GM12878 (cell line): ENCODE measurements around the gene NUMBL. TPM values are rescaled to one million over a fixed set of nuclear protein-coding genes. Genes with fewer than 3 reads are reported as not detected.

ENCODE experiments used
- ATAC-seq: fragments of 200-7000 bp; cut with Tn5 transposase; 3 replicates; pipeline ENCODE4 v1.9.1; 2020; ENCODE audit warnings: mild to moderate bottlenecking, moderate library complexity
- BruUV-seq: library from RNA; stranded (reverse); fragments of 400-500 nt; replicated peaks from 2 replicates; lab custom pipeline; 2021; lab: Mats Ljungman, UMichigan
- CTCF ChIA-PET: fragments of 300-600 bp; sonication (Branson Sonifier 250); formaldehyde crosslinking; extraction: SDS; loops from one replicate; lab custom pipeline; 2021; ENCODE audit warnings: inconsistent platforms; lab: Yijun Ruan, JAX
- POLR2A ChIA-PET: fragments of 350-600 bp; formaldehyde crosslinking; extraction: SDS; loops from one replicate; lab custom pipeline; 2021; ENCODE audit warnings: inconsistent platforms; lab: Charles Lee
- RAD21 ChIA-PET: fragments of 300-600 bp; sonication (Branson Sonifier 250); formaldehyde crosslinking; loops from one replicate; lab custom pipeline; 2023; ENCODE audit warnings: antibody characterized with exemption; ENCODE audit not compliant: unreplicated experiment; lab: Charles Lee
- SMC1A ChIA-PET: fragments of 300-600 bp; sonication (Branson Sonifier 250); formaldehyde crosslinking; loops from one replicate; lab custom pipeline; 2023; ENCODE audit not compliant: unreplicated experiment, uncharacterized antibody; lab: Charles Lee
- DNase-seq: peaks from one replicate; pipeline ENCODE4 v3.0.0-alpha.2; 2011; ENCODE audit warnings: low read depth, low spot score
- FAIRE-seq: peaks from 3 replicates; lab custom pipeline; 2011; peaks lifted over from hg19 to GRCh38; lab: Jason Lieb, UNC
- H2AFZ ChIP-seq: 2 replicates; pipeline ENCODE4 v1.6.0; 2011; ENCODE audit warnings: low read depth, low read length, control low read depth; ENCODE audit not compliant: control insufficient read depth
- H3K27ac ChIP-seq: 2 replicates; pipeline ENCODE4 v1.5.1; 2011; ENCODE audit warnings: control low read depth; ENCODE audit not compliant: control insufficient read depth, insufficient read depth
- H3K27me3 ChIP-seq, 2 experiments: replicated peaks in 1 of 2; 2 replicates each; pipeline versions ENCODE4 v1.6.0 to v1.6.1; 2011; ENCODE audit warnings: low read length in 1 of 2; ENCODE audit not compliant: control insufficient read depth in 2 of 2, insufficient read depth in 2 of 2
- H3K36me3 ChIP-seq, 2 experiments: 2 replicates each; pipeline ENCODE4 v1.5.1; 2011; ENCODE audit warnings: low read length in 1 of 2; ENCODE audit not compliant: control insufficient read depth in 2 of 2, insufficient read depth in 2 of 2
- H3K4me1 ChIP-seq: 2 replicates; pipeline ENCODE4 v1.6.1; 2011; ENCODE audit warnings: mild to moderate bottlenecking, low read length, moderate library complexity, mixed read lengths; ENCODE audit not compliant: control insufficient read depth, insufficient read depth
- H3K4me2 ChIP-seq: 2 replicates; pipeline ENCODE4 v1.6.0; 2011; ENCODE audit warnings: control low read depth; ENCODE audit not compliant: control insufficient read depth, insufficient read depth
- H3K4me3 ChIP-seq: fragments of 200-600 bp; sonication (generic); 2 replicates; pipeline ENCODE4 v1.5.1; 2016
- H3K79me2 ChIP-seq: 2 replicates; pipeline ENCODE4 v1.6.0; 2011; ENCODE audit warnings: low read length; ENCODE audit not compliant: control insufficient read depth, insufficient read depth
- H3K9ac ChIP-seq: 2 replicates; pipeline ENCODE4 v1.8.0; 2011; ENCODE audit warnings: low read length, control low read depth, mixed read lengths; ENCODE audit not compliant: control insufficient read depth, insufficient read depth
- H3K9me3 ChIP-seq: replicated peaks from 3 replicates; pipeline ENCODE4 v1.5.1; 2011; ENCODE audit warnings: mild to moderate bottlenecking, low read length; ENCODE audit not compliant: control insufficient read depth, insufficient read depth
- H4K20me1 ChIP-seq: 2 replicates; pipeline ENCODE4 v1.6.0; 2011; ENCODE audit not compliant: control insufficient read depth, insufficient read depth
- CHD1 ChIP-seq: IDR thresholded peaks from 2 replicates; pipeline ENCODE4 v1.6.1; 2012; ENCODE audit warnings: low read depth, low read length, improper control_type of control experiment
- IKZF2 ChIP-seq, 2 experiments: fragments of 450-650 bp; IDR thresholded peaks; 2 replicates each; pipeline ENCODE4 v1.6.1; 2017; ENCODE audit warnings: mild to moderate bottlenecking in 2 of 2, moderate library complexity in 2 of 2
- ZNF687 ChIP-seq: fragments of 450-650 bp; IDR thresholded peaks from 2 replicates; pipeline ENCODE4 v1.6.1; 2017; ENCODE audit warnings: mild to moderate bottlenecking, moderate library complexity
- ZZZ3 ChIP-seq: IDR thresholded peaks from 2 replicates; pipeline ENCODE4 v1.6.1; 2011; ENCODE audit warnings: low read depth; ENCODE audit not compliant: control insufficient read depth, insufficient read length
- WGBS: methylation state at CpG from one replicate; pipeline ENCODE4 v1.1.6; 2016; ENCODE audit warnings: low lambda C conversion rate; ENCODE audit not compliant: insufficient replicate concordance, insufficient coverage; ENCODE audit errors: missing lambda C conversion rate; 5-methylcytosine and 5-hydroxymethylcytosine counted together
- in situ Hi-C: fragments of 300-500 bp; cut with MboI; formaldehyde crosslinking; loops from 9 replicates; pipeline ENCODE4 v1.14.3; 2018; ENCODE audit warnings: mixed read lengths
- intact Hi-C: fragments of 100-400 bp; cut with micrococcal nuclease; formaldehyde crosslinking; loops from one replicate; pipeline ENCODE4 v1.14.2; 2022; ENCODE audit not compliant: unreplicated experiment
- polyA plus RNA-seq, 11 experiments: library from polyadenylated mRNA; depleted of rRNA in 4 of 11; unstranded in 6 of 11; stranded (reverse) in 5 of 11; fragments of >200 nt; fragmentation: Nextera tagmentation in 4 of 11; fragmentation: Illumina TruSeq in 1 of 11; extraction: Ambion mirVana in 4 of 11; extraction: Trizol in 1 of 11; gene quantifications; 1 replicate in 1 of 11; 2 replicates in 10 of 11; pipeline versions ENCODE4 v1.2.1 to v1.2.3, GENCODE V29; 2011 to 2016; ENCODE audit warnings: inconsistent platforms in 2 of 11, missing spikeins in 2 of 11, low read depth in 1 of 11
- total RNA-seq, 4 experiments: library from RNA; depleted of rRNA in 3 of 4; stranded (reverse); fragments of >200 nt in 3 of 4; fragmentation: Illumina TruSeq in 1 of 4; extraction: Trizol in 1 of 4; gene quantifications; 2 replicates each; pipeline versions ENCODE4 v1.2.1 to v1.2.3, GENCODE V29; 2013 to 2021

The NUMBL gene
- total and polyA plus RNA-seq, 10 of the 15 experiments (the other 5 are each of a cell fraction or from before 2014, with no cell fraction given) = 0.16 to 9.4 (median 1.9) TPM

GRCh38 chr19:40674291-40674690, 16.2 kb downstream of the NUMBL start:
- ChIA-PET RAD21 (no interaction called here), SMC1A (no interaction called here), POLR2A (interaction anchor here (0.7 kb wide), 1 partner anchor 13 kb away, joined by 4 read pairs; no protein-coding TSS in a partner anchor), CTCF (no interaction called here)
- ATAC-seq (no peak), DNase-seq (no peak), FAIRE-seq (no peak)
- H3K79me2 ChIP-seq = no peaks in the 10 kb centered on the region
- peaks cover 4% of the 10 kb centered on the region; the same call in 2 of the 3 replicates for H3K9me3 ChIP-seq
- TF ChIP-seq ZZZ3 (no peak), IKZF2 (IDR thresholded peaks at IDR 0.05) (no peak), ZNF687 (no peak), CHD1 (no peak)
- H3K4me1 ChIP-seq = no peaks in the 10 kb centered on the region
- no peaks in the 10 kb centered on the region for H4K20me1 ChIP-seq
- no peak overlapping the region for H2AFZ ChIP-seq
- intact Hi-C loops (no loop called here), in situ Hi-C loops (no loop called here)
- no peaks in the 10 kb centered on the region for H3K27me3 ChIP-seq
- 69% methylated on average over 3 of the region's 3 CpGs for WGBS
- H3K4me2 ChIP-seq = no peak overlapping the region
- BruUV-seq = no TSS peak
- no peak overlapping the region for H3K4me3 ChIP-seq
- H3K27ac ChIP-seq = no peak overlapping the region
- H3K36me3 ChIP-seq = peaks cover 2 to 4% of the 10 kb centered on the region in 2 experiments; a peak in 2 of 4 replicates
- H3K9ac ChIP-seq = no peak overlapping the region
